Bronchial epithelial cell (primary cell): ENCODE results near the gene ACE. TPM values are rescaled to one million over a fixed set of nuclear protein-coding genes. Genes with fewer than 3 reads are reported as not detected.

Experiments
- DNase-seq: peaks from one replicate; pipeline ENCODE4 v3.0.0-alpha.2; 2010; ENCODE audit warnings: low read depth
- FAIRE-seq: peaks from 2 replicates; lab custom pipeline; 2011; peaks lifted over from hg19 to GRCh38; lab: Jason Lieb, UNC
- H3K27me3 ChIP-seq: 2 replicates; pipeline ENCODE4 v1.5.1; 2011; ENCODE audit warnings: low read length; ENCODE audit not compliant: control insufficient read depth, insufficient read depth
- H3K36me3 ChIP-seq: 2 replicates; pipeline ENCODE4 v1.5.1; 2011; ENCODE audit warnings: low read length; ENCODE audit not compliant: control insufficient read depth, insufficient read depth
- H3K4me3 ChIP-seq: 2 replicates; pipeline ENCODE4 v1.5.1; 2011; ENCODE audit warnings: mild to moderate bottlenecking, low read depth, low read length, control low read depth
- total RNA-seq: library from RNA; depleted of rRNA; stranded (reverse); fragments of >200 nt; gene quantifications from 2 replicates; pipeline ENCODE4 v1.2.1, GENCODE V29; 2014
- TF ChIP-seq, protein P1 (sequence below): IDR thresholded peaks from 2 replicates; pipeline ENCODE4 v1.5.1; 2011; ENCODE audit warnings: mild to moderate bottlenecking, moderate library complexity, low read length, control low read depth, inconsistent platforms; ENCODE audit not compliant: insufficient read depth, severe bottlenecking

Gene ACE
- total RNA-seq, 1 donor from 2014 or later = not detected

- DNase-seq = no peak
- H3K27me3 ChIP-seq = peaks cover 15% of the 10 kb centered on the region
These were observed 15.2 kb downstream of the ACE start for GRCh38 chr17:63491977-63492618.

DNA sequence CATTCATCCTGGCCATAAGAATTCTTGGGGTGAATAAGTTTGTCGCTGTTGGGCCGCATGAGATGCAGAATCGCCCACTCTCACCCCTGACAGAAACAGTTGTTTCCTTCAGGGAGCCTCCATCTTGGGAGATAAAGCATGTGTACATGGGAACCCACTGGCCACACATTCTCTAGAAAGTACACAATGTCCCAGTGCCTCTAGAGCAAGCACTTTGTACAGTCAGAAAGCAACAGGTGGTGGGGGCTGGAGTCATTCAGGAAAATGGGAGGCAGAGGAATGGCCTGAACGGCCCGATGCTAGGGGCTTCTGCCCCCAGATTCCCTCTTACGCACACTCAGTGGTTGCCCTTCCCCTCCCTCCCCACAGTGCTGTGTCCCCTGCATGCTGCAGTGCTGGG lies 16.1 kb downstream of the ACE start:
- Histone ChIP-seq H3K27me3 (peaks cover 15% of the 10 kb centered on the region), H3K4me3 (no peak overlapping the region), H3K36me3 (no peaks in the 10 kb centered on the region)
- FAIRE-seq = no peak
- TF ChIP-seq, protein P1, sequence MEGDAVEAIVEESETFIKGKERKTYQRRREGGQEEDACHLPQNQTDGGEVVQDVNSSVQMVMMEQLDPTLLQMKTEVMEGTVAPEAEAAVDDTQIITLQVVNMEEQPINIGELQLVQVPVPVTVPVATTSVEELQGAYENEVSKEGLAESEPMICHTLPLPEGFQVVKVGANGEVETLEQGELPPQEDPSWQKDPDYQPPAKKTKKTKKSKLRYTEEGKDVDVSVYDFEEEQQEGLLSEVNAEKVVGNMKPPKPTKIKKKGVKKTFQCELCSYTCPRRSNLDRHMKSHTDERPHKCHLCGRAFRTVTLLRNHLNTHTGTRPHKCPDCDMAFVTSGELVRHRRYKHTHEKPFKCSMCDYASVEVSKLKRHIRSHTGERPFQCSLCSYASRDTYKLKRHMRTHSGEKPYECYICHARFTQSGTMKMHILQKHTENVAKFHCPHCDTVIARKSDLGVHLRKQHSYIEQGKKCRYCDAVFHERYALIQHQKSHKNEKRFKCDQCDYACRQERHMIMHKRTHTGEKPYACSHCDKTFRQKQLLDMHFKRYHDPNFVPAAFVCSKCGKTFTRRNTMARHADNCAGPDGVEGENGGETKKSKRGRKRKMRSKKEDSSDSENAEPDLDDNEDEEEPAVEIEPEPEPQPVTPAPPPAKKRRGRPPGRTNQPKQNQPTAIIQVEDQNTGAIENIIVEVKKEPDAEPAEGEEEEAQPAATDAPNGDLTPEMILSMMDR = no peak
- DNase-seq = no peak

More at GRCh38 chr17:63491977-63492618, 15.2 kb downstream of the ACE start:
- H3K36me3 ChIP-seq = no peaks in the 10 kb centered on the region
- TF ChIP-seq, protein P1 = no peak
- H3K4me3 ChIP-seq = no peak overlapping the region
- FAIRE-seq = no peak

DNA sequence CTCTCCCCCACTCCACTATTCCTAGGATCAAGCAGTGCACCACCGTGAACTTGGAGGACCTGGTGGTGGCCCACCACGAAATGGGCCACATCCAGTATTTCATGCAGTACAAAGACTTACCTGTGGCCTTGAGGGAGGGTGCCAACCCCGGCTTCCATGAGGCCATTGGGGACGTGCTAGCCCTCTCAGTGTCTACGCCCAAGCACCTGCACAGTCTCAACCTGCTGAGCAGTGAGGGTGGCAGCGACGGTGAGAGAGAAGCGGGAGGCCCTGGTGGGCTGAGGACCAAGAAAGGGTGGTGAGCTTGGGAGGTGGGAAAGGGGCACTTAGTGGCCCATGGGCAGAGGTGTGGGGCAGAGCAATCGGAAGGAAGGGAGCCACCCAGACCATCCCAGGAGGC lies 16.6 kb downstream of the ACE start:
- Histone ChIP-seq H3K27me3 (peaks cover 15% of the 10 kb centered on the region), H3K36me3 (no peaks in the 10 kb centered on the region), H3K4me3 (no peak overlapping the region)
- TF ChIP-seq, protein P1 = no peak
- DNase-seq = no peak
- no peak for FAIRE-seq

GRCh38 chr17:63494300-63494928 lies 17.6 kb downstream of the ACE start:
- DNase-seq (no peak), FAIRE-seq (no peak)
- H3K36me3 ChIP-seq = no peaks in the 10 kb centered on the region
- TF ChIP-seq, protein P1 = no peak
- peaks cover 15% of the 10 kb centered on the region for H3K27me3 ChIP-seq
- no peak overlapping the region for H3K4me3 ChIP-seq

GRCh38 chr17:63495491-63495890 lies 18.6 kb downstream of the ACE start:
- TF ChIP-seq, protein P1 = no peak
- no peak for FAIRE-seq
- peaks cover 10% of the 10 kb centered on the region for H3K27me3 ChIP-seq
- H3K36me3 ChIP-seq = no peaks in the 10 kb centered on the region
- no peak for DNase-seq
- no peak overlapping the region for H3K4me3 ChIP-seq
